ENCODE measurements around the gene SLIT3. TPM values are rescaled to one million over a fixed set of nuclear protein-coding genes. Genes with fewer than 3 reads are reported as not detected.

Gene SLIT3
- total RNA-seq, 4 donors from 2014 or later: 0.72 to 37.4 (median 5.3) TPM

DNA sequence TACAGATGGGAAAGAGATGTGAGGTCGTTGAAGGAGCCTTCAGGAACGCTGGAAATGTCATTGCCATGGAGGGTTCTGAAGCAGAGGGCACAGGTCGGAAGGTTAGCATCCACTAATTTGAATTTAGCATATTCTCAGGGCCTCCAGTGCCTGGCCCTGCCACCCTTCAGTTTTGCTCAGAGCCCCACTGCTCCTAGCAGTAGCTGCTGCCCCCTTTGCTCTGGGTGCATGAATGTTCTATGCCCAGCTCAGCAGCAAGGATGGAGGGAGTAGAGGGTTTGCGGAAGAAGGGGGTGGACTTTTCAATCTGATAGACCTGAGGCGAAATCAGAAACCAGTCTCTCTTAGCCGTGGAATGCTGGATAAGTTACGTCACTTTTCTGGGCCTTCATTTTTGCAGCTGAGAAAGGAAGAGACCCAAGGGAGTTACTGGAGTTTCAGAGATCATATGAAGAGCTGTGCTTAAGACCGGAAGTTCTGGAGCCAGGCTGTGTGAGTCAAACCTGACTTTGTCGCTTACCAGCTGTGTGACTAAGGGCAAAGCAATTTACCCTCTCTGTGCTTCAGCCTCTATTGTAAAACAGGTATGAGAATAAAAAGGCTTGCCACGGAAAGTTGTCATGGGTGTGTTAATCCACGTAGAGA is 588.5 kb downstream of the SLIT3 start:
- H3K36me3 ChIP-seq: no peaks in the 10 kb centered on the region
- no peak for DNase-seq
- H3K4me3 ChIP-seq: no peak overlapping the region
- H3K27ac ChIP-seq: peak overlapping the region in 2 of 4 donors; percentile 22 to 40
- no peak for TF ChIP-seq POLR2A (IDR thresholded peaks at IDR 0.05)
- TF ChIP-seq, protein P1, sequence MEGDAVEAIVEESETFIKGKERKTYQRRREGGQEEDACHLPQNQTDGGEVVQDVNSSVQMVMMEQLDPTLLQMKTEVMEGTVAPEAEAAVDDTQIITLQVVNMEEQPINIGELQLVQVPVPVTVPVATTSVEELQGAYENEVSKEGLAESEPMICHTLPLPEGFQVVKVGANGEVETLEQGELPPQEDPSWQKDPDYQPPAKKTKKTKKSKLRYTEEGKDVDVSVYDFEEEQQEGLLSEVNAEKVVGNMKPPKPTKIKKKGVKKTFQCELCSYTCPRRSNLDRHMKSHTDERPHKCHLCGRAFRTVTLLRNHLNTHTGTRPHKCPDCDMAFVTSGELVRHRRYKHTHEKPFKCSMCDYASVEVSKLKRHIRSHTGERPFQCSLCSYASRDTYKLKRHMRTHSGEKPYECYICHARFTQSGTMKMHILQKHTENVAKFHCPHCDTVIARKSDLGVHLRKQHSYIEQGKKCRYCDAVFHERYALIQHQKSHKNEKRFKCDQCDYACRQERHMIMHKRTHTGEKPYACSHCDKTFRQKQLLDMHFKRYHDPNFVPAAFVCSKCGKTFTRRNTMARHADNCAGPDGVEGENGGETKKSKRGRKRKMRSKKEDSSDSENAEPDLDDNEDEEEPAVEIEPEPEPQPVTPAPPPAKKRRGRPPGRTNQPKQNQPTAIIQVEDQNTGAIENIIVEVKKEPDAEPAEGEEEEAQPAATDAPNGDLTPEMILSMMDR (IDR thresholded peaks at IDR 0.05): no peak
- peaks cover 0 to 20% (median 0%) of the 10 kb centered on the region in 4 donors for H3K27me3 ChIP-seq
- intact Hi-C loops (cut with DNase I): no loop called here
- peaks cover 0 to 16% (median 6%) of the 10 kb centered on the region in 3 donors for H3K4me1 ChIP-seq
- H3K9me3 ChIP-seq: no peaks in the 10 kb centered on the region
- 32 to 50% methylated on average over 10 of the region's 11 CpGs for WGBS, 2 donors

DNA sequence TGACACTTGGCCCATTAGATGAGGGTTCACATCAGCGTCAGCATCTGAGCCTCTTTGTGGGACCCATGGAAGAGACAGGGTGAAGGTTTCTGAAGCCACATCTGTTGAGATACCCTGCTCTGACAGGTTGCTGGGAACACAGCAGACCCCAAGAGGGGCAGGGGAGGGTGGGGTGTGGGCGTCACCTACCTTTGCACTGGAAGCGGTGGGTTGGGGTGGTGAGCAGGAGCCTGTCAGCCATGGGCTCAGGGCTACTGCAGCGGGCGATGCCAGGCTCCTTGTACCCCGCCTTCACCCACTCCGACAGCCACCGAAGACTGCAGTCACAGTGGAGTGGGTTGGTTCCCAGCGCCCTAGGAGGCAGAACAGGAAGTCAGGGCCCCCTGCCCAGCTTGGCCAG is 590.2 kb downstream of the SLIT3 start:
- Histone ChIP-seq H3K4me3 (no peak overlapping the region), H3K36me3 (no peaks in the 10 kb centered on the region), H3K9me3 (no peaks in the 10 kb centered on the region), H3K27ac (no peak overlapping the region), H3K4me1 (peaks cover 0 to 16% (median 6%) of the 10 kb centered on the region in 3 donors), H3K27me3 (peaks cover 0 to 20% (median 0%) of the 10 kb centered on the region in 4 donors)
- WGBS, 2 donors: 79% methylated on average over 1 to 7 of the region's 9 CpGs
- intact Hi-C loops (cut with DNase I): no loop called here
- DNase-seq: no peak
- TF ChIP-seq, protein P1 (IDR thresholded peaks at IDR 0.05): no peak
- TF ChIP-seq POLR2A (IDR thresholded peaks at IDR 0.05): no peak

DNA sequence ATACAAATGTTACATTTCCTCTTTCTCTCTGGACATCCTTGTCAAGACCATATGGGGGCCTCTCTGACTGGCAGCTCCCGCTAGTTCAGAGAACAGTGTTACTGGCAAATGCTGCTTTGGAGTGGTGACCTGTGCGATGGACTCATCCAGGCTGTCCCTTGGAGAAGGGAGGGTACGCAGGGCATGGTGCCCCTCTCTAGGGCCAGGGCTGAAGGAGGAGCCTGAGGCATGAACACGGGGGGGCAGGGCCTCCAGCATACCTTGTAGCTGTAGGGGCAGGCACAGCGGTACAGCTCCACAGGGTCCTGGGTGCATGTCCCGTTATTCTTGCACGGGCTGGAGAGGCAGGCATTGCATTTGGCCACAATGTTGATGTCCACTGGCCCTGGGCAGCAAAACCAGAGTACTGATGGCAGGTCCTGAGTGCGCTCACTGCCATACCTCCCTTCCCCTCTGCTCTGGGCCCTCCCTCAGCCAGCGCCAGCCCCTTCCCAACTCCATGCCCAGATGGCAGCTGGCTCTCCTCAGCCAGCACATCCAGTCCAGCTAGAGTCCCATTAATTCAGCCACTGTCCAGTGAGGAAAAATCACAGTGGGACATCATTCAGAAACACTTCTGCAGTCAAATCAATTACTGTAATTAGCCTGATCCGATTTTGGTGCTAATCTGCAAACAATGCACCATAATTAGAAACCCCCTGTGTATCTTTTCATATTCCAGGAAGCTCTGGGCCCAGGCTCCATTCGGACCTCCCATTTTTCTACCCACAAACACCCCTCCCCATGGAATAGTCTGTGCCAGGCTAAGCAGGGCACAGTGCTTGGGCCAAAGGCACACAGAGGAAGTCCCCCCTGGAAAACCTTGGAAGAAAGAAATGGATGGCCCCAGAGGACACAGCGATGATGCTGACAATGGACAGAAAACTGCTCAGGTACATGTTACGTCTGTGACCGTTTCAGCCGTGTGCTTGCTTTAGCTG is 592.9 kb downstream of the SLIT3 start:
- H3K4me1 ChIP-seq: peaks cover 0 to 9% (median under 1%) of the 10 kb centered on the region in 3 donors
- no peaks in the 10 kb centered on the region for H3K9me3 ChIP-seq
- DNase-seq: no peak
- TF ChIP-seq, protein P1 (IDR thresholded peaks at IDR 0.05): no peak
- TF ChIP-seq POLR2A (IDR thresholded peaks at IDR 0.05): no peak
- no peak overlapping the region for H3K4me3 ChIP-seq
- H3K36me3 ChIP-seq: no peaks in the 10 kb centered on the region
- 82 to 83% methylated on average over 7 to 8 of the region's 15 CpGs for whole genome bisulfite sequencing, 2 donors
- H3K27me3 ChIP-seq: peaks cover 0 to 11% (median 0%) of the 10 kb centered on the region in 4 donors
- intact Hi-C loops (cut with DNase I): no loop called here
- H3K27ac ChIP-seq: no peak overlapping the region

DNA sequence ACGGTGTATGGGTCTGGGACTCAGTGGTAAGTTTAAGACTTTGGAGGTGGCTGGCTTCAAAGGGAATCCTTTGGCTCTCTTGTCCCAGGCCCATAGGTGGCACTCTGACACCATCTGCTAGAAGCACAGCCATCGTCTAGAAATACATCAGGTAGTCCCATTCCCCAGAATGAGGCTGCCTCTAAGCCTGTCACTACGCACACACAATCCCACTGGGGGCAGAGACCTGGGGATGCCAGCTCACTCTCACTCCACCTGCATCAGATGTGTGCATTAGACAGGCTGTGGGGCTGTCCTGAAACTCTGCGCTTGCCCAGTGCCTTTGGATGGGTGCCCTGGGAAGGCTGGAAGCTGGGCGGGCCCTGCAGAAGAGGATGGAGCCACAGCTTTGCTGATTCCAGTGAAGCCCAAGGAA is 594.3 kb downstream of the SLIT3 start:
- WGBS, 2 donors: 60 to 70% methylated on average over 3 of the region's 5 CpGs
- H3K4me3 ChIP-seq: no peak overlapping the region
- H3K9me3 ChIP-seq: no peaks in the 10 kb centered on the region
- no peaks in the 10 kb centered on the region for H3K4me1 ChIP-seq
- TF ChIP-seq, protein P1 (IDR thresholded peaks at IDR 0.05): peak in 3 of 6 experiments; percentile 21 to 61 (median 41)
- TF ChIP-seq POLR2A (IDR thresholded peaks at IDR 0.05): no peak
- intact Hi-C loops (cut with DNase I): no loop called here
- DNase-seq: no peak
- H3K27ac ChIP-seq: no peak overlapping the region
- H3K36me3 ChIP-seq: no peaks in the 10 kb centered on the region
- peaks cover 0 to 11% (median 0%) of the 10 kb centered on the region in 4 donors for H3K27me3 ChIP-seq

DNA sequence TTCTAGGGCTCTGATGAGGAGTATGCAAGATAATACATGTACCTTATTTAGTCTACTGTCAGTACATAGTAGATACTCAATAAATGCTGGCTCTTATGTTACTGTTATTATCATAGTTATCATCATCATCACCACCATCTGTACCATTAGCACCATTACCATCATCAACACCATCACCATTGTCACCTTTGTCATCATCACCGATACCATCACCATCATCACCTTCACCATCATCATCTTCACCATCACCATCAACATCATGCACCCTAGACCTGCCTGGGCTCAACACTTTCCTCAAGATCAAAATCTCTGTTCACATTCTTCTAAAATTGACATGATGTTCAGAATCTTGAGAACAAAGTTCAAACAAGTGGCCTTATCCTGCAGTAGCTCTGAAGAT is 595.6 kb downstream of the SLIT3 start:
- no peak for TF ChIP-seq POLR2A (IDR thresholded peaks at IDR 0.05)
- TF ChIP-seq, protein P1 (IDR thresholded peaks at IDR 0.05): no peak
- H3K4me3 ChIP-seq: no peak overlapping the region
- no peak for DNase-seq
- H3K36me3 ChIP-seq: no peaks in the 10 kb centered on the region
- H3K27ac ChIP-seq: no peak overlapping the region
- no peaks in the 10 kb centered on the region for H3K4me1 ChIP-seq
- WGBS, 2 donors: 88 to 94% methylated on average over 1 of the region's 1 CpG
- intact Hi-C loops (cut with DNase I): no loop called here
- H3K9me3 ChIP-seq: no peaks in the 10 kb centered on the region
- peaks cover 0 to 10% (median 0%) of the 10 kb centered on the region in 4 donors for H3K27me3 ChIP-seq
